H9 (cell line): ENCODE data around the gene ITSN2. TPM values are rescaled to one million over a fixed set of nuclear protein-coding genes. Genes with fewer than 3 reads are reported as not detected.

Source experiments
- DNase-seq: peaks from one replicate; pipeline ENCODE4 v3.0.0-alpha.2; 2017
- H2AFZ ChIP-seq: one replicate; pipeline ENCODE4 v1.6.1; 2013; ENCODE audit warnings: mild to moderate bottlenecking, low read length, control low read depth, moderate library complexity
- H2AK5ac ChIP-seq: 2 replicates; pipeline ENCODE4 v1.6.1; 2013; ENCODE audit warnings: low read length, control low read depth, mixed read lengths; ENCODE audit not compliant: insufficient read length
- H2BK120ac ChIP-seq: one replicate; pipeline ENCODE4 v1.6.1; 2013; ENCODE audit warnings: low read depth, mild to moderate bottlenecking, low read length, control low read depth, inconsistent platforms; ENCODE audit not compliant: poor library complexity, severe bottlenecking
- H2BK12ac ChIP-seq: 2 replicates; pipeline ENCODE4 v1.6.1; 2013; ENCODE audit warnings: low read length, control low read depth, mixed read lengths, low read depth; ENCODE audit not compliant: insufficient read length
- H2BK15ac ChIP-seq: 2 replicates; pipeline ENCODE4 v1.6.1; 2013; ENCODE audit warnings: low read depth, low read length, control low read depth
- H2BK20ac ChIP-seq: one replicate; pipeline ENCODE4 v1.6.1; 2013; ENCODE audit warnings: low read depth, mild to moderate bottlenecking, low read length, control low read depth, inconsistent platforms; ENCODE audit not compliant: poor library complexity, severe bottlenecking
- H2BK5ac ChIP-seq: 2 replicates; pipeline ENCODE4 v1.6.1; 2013; ENCODE audit warnings: low read length, control low read depth, mixed read lengths; ENCODE audit not compliant: insufficient read length
- H3K14ac ChIP-seq: 2 replicates; pipeline ENCODE4 v1.6.1; 2013; ENCODE audit warnings: low read length, control low read depth; ENCODE audit not compliant: insufficient read depth
- H3K18ac ChIP-seq: 2 replicates; pipeline ENCODE4 v1.6.1; 2013; ENCODE audit warnings: low read depth, mild to moderate bottlenecking, mixed read lengths, low read length, control low read depth; ENCODE audit not compliant: insufficient read length
- H3K23ac ChIP-seq: 2 replicates; pipeline ENCODE4 v1.6.1; 2013; ENCODE audit warnings: low read length, control low read depth, mixed read lengths, low read depth; ENCODE audit not compliant: insufficient read length
- H3K23me2 ChIP-seq: 2 replicates; pipeline ENCODE4 v1.6.1; 2013; ENCODE audit warnings: low read depth, mild to moderate bottlenecking, mixed read lengths, low read length, control low read depth; ENCODE audit not compliant: insufficient read length, poor library complexity, severe bottlenecking
- H3K27ac ChIP-seq: 2 replicates; pipeline ENCODE4 v1.5.1; 2013; ENCODE audit warnings: low read length, control low read depth, mixed read lengths, low read depth; ENCODE audit not compliant: insufficient read length
- H3K27me3 ChIP-seq: 2 replicates; pipeline ENCODE4 v1.6.1; 2013; ENCODE audit warnings: low read length, control low read depth, inconsistent platforms; ENCODE audit not compliant: insufficient read depth
- H3K4ac ChIP-seq: 2 replicates; pipeline ENCODE4 v1.6.1; 2013; ENCODE audit warnings: low read depth, mild to moderate bottlenecking, control low read depth, inconsistent platforms, low read length, moderate library complexity
- H3K4me1 ChIP-seq: 2 replicates; pipeline ENCODE4 v1.6.1; 2013; ENCODE audit warnings: low read length, control low read depth, inconsistent platforms; ENCODE audit not compliant: insufficient read depth
- H3K4me2 ChIP-seq: 2 replicates; pipeline ENCODE4 v1.6.1; 2013; ENCODE audit warnings: low read length, control low read depth, mixed read lengths; ENCODE audit not compliant: insufficient read length, insufficient read depth
- H3K56ac ChIP-seq: 2 replicates; pipeline ENCODE4 v1.6.1; 2013; ENCODE audit warnings: low read depth, mild to moderate bottlenecking, mixed read lengths, low read length, control low read depth; ENCODE audit not compliant: insufficient read length
- H3K79me1 ChIP-seq: 2 replicates; pipeline ENCODE4 v1.6.1; 2013; ENCODE audit warnings: low read depth, mild to moderate bottlenecking, moderate library complexity, low read length, control low read depth, inconsistent platforms; ENCODE audit not compliant: insufficient read depth, poor library complexity, severe bottlenecking
- H3K79me2 ChIP-seq: 2 replicates; pipeline ENCODE4 v1.6.1; 2013; ENCODE audit warnings: low read length, control low read depth, inconsistent platforms; ENCODE audit not compliant: insufficient read depth
- H3K9ac ChIP-seq: 2 replicates; pipeline ENCODE4 v1.6.1; 2013; ENCODE audit warnings: low read length, control low read depth, mixed read lengths; ENCODE audit not compliant: insufficient read length; ENCODE audit errors: extremely low read depth
- H3K9me3 ChIP-seq: one replicate; pipeline ENCODE4 v1.6.1; 2013; ENCODE audit warnings: low read depth, low read length, inconsistent platforms; ENCODE audit not compliant: control insufficient read depth
- H3T11ph ChIP-seq: one replicate; pipeline ENCODE4 v1.6.1; 2013; ENCODE audit warnings: mild to moderate bottlenecking, low read length, control low read depth, inconsistent platforms
- H4K20me1 ChIP-seq: one replicate; pipeline ENCODE4 v1.6.1; 2013; ENCODE audit not compliant: control insufficient read depth, insufficient read length, insufficient read depth
- H4K5ac ChIP-seq: 2 replicates; pipeline ENCODE4 v1.6.1; 2013; ENCODE audit warnings: low read depth, mild to moderate bottlenecking, mixed read lengths, low read length, control low read depth; ENCODE audit not compliant: insufficient read length
- H4K8ac ChIP-seq: replicated peaks from 2 replicates; pipeline ENCODE4 v1.6.1; 2013; ENCODE audit warnings: low read length, control low read depth, mixed read lengths, low read depth; ENCODE audit not compliant: insufficient read length
- H4K91ac ChIP-seq: 2 replicates; pipeline ENCODE4 v1.6.1; 2013; ENCODE audit warnings: low read depth, mild to moderate bottlenecking, moderate library complexity, mixed read lengths, low read length, control low read depth; ENCODE audit not compliant: insufficient read length
- H3K27ac Mint-ChIP-seq, 3 experiments: 2 replicates in 2 of 3; 3 replicates in 1 of 3; pipeline ENCODE4 v1.8.0; 2020 to 2021; ENCODE audit warnings: mixed read lengths in 3 of 3, mild to moderate bottlenecking in 1 of 3, moderate library complexity in 1 of 3
- H3K27me3 Mint-ChIP-seq: 2 replicates; pipeline ENCODE4 v1.8.0; 2021; ENCODE audit warnings: low read depth, mild to moderate bottlenecking, moderate library complexity, mixed read lengths
- H3K36me3 Mint-ChIP-seq, 3 experiments: 2 replicates in 2 of 3; 3 replicates in 1 of 3; pipeline ENCODE4 v1.8.0; 2020 to 2021; ENCODE audit warnings: low read depth in 3 of 3, mixed read lengths in 3 of 3; ENCODE audit not compliant: insufficient read depth in 1 of 3
- H3K4me1 Mint-ChIP-seq, 2 experiments: 2 replicates each; pipeline ENCODE4 v1.8.0; 2020; ENCODE audit warnings: mixed read lengths in 2 of 2
- H3K4me3 Mint-ChIP-seq, 2 experiments: 2 replicates in 1 of 2; 3 replicates in 1 of 2; pipeline ENCODE4 v1.8.0; 2020 to 2021; ENCODE audit warnings: mild to moderate bottlenecking in 2 of 2, mixed read lengths in 2 of 2, moderate library complexity in 1 of 2
- H3K9me3 Mint-ChIP-seq, 2 experiments: 2 replicates in 1 of 2; 3 replicates in 1 of 2; pipeline ENCODE4 v1.8.0; 2020; ENCODE audit warnings: mild to moderate bottlenecking in 2 of 2, mixed read lengths in 2 of 2, moderate library complexity in 1 of 2
- CTCF ChIP-seq: fragments of 200-600 bp; sonication (generic); conservative IDR thresholded peaks from 3 replicates; pipeline ENCODE4 v1.8.0; 2021; ENCODE audit warnings: antibody characterized with exemption, mild to moderate bottlenecking
- WGBS: extraction: QIAGEN DNeasy Blood & Tissue Kit; methylation state at CpG from one replicate; pipeline ENCODE4 v1.1.7; 2013; ENCODE audit warnings: missing lambda C conversion rate, low lambda C conversion rate, mixed read lengths; ENCODE audit not compliant: insufficient read length; ENCODE audit errors: extremely low coverage; 5-methylcytosine and 5-hydroxymethylcytosine counted together
- total RNA-seq: library from RNA; stranded (reverse); gene quantifications from 2 replicates; pipeline ENCODE4 v1.2.1, GENCODE V29; 2021

The ITSN2 gene
- total RNA-seq, 1 experiment from 2014 or later, result 17.0 TPM

- WGBS, result no CpG with 5 or more reads among the region's 1 CpG
- no peak overlapping the region for H2BK5ac ChIP-seq
- H4K91ac ChIP-seq, result no peak overlapping the region
Observed at GRCh38 chr2:24247164-24247563, 113.2 kb downstream of the ITSN2 start.

More at GRCh38 chr2:24247164-24247563, 113.2 kb downstream of the ITSN2 start:
- Histone ChIP-seq H3K9me3 (no peaks in the 10 kb centered on the region), H3K27me3 (no peaks in the 10 kb centered on the region), H3K23me2 (no peaks in the 10 kb centered on the region), H2AFZ (no peak overlapping the region), H2BK15ac (no peak overlapping the region), H3K23ac (no peak overlapping the region), H3K79me1 (no peaks in the 10 kb centered on the region), H2BK120ac (no peak overlapping the region), H3K4me1 (no peaks in the 10 kb centered on the region), H2BK20ac (no peak overlapping the region), H4K8ac (no peak overlapping the region), H4K5ac (no peak overlapping the region), H2BK12ac (no peak overlapping the region), H3K18ac (no peak overlapping the region), H3K27ac (no peak overlapping the region), H3K4me2 (no peak overlapping the region), H3K4ac (no peak overlapping the region), H3K56ac (no peak overlapping the region), H3T11ph (no peak overlapping the region), H4K20me1 (no peaks in the 10 kb centered on the region), H3K14ac (no peak overlapping the region), H2AK5ac (no peak overlapping the region), H3K79me2 (no peaks in the 10 kb centered on the region), H3K9ac (no peak overlapping the region)
- DNase-seq, result no peak
- Mint-ChIP-seq H3K27me3 (no peaks in the 10 kb centered on the region), H3K4me1 (no peaks in the 10 kb centered on the region; a peak in 2 of 4 replicates), H3K9me3 (no peaks in the 10 kb centered on the region), H3K4me3 (no peak overlapping the region), H3K27ac (peak overlapping the region in 1 of 3 experiments; percentile 8; a peak in 1 of 7 replicates), H3K36me3 (peaks cover 0 to 10% (median 0%) of the 10 kb centered on the region in 3 experiments; a peak in 3 of 7 replicates)
- no peak for TF ChIP-seq CTCF
